ENCODE data around the gene KLHL15.

DNA sequence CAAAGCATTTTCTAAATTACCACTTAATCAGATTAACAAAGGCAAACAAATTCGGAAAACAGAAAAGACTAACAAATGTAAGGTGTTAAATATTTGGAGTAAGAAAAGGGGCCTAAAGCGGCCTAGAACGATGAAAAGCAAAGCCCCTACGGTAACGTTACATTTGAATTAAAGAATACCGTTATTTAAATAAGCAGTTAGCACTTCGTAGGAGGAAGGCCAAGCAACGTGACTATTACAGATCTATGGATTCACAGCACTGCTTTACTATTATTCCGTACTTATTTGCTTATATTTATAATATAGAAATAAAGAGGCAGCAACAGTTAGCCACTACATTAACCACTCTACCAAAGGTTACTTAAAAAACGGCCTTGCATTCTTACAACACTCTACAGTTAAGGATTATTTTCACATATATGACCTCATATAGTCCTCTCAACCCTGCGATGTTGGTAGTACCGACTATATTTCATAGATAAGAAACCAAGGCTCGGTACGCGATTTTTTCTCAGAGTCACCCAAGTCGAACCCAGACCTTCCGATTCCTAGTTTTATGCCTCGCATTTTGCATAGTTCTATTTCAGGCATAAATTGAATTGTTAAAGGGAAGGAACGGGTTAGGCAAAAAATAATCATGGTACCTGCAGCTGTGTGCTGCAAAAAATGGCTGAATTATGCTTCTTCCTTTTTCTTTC is 2.9 kb downstream of the KLHL15 start:
- TF ChIP-seq EP300 (IDR thresholded peaks at IDR 0.05; ENCODE audit: borderline replicate concordance) (no peak), YY1 (IDR thresholded peaks at IDR 0.05; ENCODE audit: low read depth) (no peak)
- TF ChIP-seq, protein P1, sequence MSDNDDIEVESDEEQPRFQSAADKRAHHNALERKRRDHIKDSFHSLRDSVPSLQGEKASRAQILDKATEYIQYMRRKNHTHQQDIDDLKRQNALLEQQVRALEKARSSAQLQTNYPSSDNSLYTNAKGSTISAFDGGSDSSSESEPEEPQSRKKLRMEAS (IDR thresholded peaks at IDR 0.05): no peak
